PC-3 (cell line): ENCODE data around the gene PROP1.
"Not testable (repeated sequence)": the region's sequence is repeated elsewhere in the genome, so short reads cannot be mapped to it uniquely, and the experiment has no call there.

ENCODE experiments used
- EZH2 ChIP-seq: fragments of 300-600 bp; sonication (generic); IDR thresholded peaks from one replicate; pipeline ENCODE4 v1.6.1; 2017; ENCODE audit warnings: antibody characterized with exemption, mild to moderate bottlenecking, low read length; ENCODE audit not compliant: unreplicated experiment
- EZH2phosphoT487 ChIP-seq: fragments of 300-600 bp; sonication (generic); IDR thresholded peaks from 2 replicates; pipeline ENCODE4 v1.6.1; 2018; ENCODE audit warnings: mild to moderate bottlenecking, antibody characterized with exemption, low read length, borderline replicate concordance
- TF ChIP-seq, protein P1 (sequence below): fragments of 300-600 bp; sonication (generic); conservative IDR thresholded peaks from 2 replicates; pipeline ENCODE4 v1.5.1; 2017; ENCODE audit warnings: antibody characterized with exemption, low read depth, mild to moderate bottlenecking, low read length

DNA sequence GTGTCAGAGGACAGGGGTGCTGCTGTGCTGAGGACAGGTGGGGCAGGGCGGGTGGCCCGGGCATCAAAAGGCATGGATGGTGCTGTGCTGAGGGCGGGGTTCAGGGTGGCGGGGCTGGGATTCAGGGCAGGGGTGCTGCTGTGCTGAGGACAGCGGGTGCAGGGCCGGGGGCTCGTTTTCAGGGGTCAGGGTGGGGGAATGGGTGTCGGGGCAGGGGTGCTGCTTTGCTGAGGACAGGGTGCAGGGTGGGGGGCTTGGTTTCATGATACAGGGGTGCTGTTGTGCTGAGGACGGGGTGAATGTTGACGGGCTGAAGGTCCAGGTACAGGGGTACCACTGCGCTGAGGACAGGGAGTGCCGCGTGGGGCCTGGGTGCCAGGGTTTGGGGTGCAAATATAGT lies 50.9 kb downstream of the PROP1 start:
- TF ChIP-seq, protein P1, sequence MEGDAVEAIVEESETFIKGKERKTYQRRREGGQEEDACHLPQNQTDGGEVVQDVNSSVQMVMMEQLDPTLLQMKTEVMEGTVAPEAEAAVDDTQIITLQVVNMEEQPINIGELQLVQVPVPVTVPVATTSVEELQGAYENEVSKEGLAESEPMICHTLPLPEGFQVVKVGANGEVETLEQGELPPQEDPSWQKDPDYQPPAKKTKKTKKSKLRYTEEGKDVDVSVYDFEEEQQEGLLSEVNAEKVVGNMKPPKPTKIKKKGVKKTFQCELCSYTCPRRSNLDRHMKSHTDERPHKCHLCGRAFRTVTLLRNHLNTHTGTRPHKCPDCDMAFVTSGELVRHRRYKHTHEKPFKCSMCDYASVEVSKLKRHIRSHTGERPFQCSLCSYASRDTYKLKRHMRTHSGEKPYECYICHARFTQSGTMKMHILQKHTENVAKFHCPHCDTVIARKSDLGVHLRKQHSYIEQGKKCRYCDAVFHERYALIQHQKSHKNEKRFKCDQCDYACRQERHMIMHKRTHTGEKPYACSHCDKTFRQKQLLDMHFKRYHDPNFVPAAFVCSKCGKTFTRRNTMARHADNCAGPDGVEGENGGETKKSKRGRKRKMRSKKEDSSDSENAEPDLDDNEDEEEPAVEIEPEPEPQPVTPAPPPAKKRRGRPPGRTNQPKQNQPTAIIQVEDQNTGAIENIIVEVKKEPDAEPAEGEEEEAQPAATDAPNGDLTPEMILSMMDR = not testable (repeated sequence)
- TF ChIP-seq EZH2phosphoT487, EZH2: not testable (repeated sequence)
